Left ventricle myocardium inferior (tissue), 1 donor: ENCODE measurements around the gene SEMA6B. TPM values are rescaled to one million over a fixed set of nuclear protein-coding genes. Genes with fewer than 3 reads are reported as not detected.

ENCODE experiments used
- DNase-seq: peaks from one replicate; pipeline ENCODE4 v3.0.0-alpha.2; 2020
- H3K27ac ChIP-seq: fragments of 200-600 bp; replicated peaks from 2 replicates; pipeline ENCODE4 v1.8.0; 2021
- H3K27me3 ChIP-seq: fragments of 200-600 bp; 2 replicates; pipeline ENCODE4 v1.8.0; 2021; ENCODE audit warnings: low read depth
- H3K36me3 ChIP-seq: fragments of 200-600 bp; 2 replicates; pipeline ENCODE4 v1.8.0; 2021
- H3K4me1 ChIP-seq: fragments of 200-600 bp; 2 replicates; pipeline ENCODE4 v1.8.0; 2021
- H3K4me3 ChIP-seq: fragments of 200-600 bp; 2 replicates; pipeline ENCODE4 v1.8.0; 2021; ENCODE audit warnings: mild to moderate bottlenecking, moderate library complexity
- H3K9me3 ChIP-seq: fragments of 200-600 bp; replicated peaks from 2 replicates; pipeline ENCODE4 v1.8.0; 2021
- intact Hi-C: fragments of 100-400 bp; cut with micrococcal nuclease; formaldehyde crosslinking; loops from one replicate; pipeline ENCODE4 v1.11.0; 2022
- total RNA-seq: library from RNA; stranded (reverse); fragmentation: NEBNext Ultra II Directional; extraction: Animal tissue kit (Norgen Biotek cat#: 25700); gene quantifications from one replicate; pipeline ENCODE4 v1.2.1, GENCODE V29; 2021
- TF ChIP-seq, protein P1 (sequence below): fragments of 200-600 bp; IDR thresholded peaks from 2 replicates; pipeline ENCODE4 v1.8.0; 2021; ENCODE audit warnings: antibody characterized with exemption, mild to moderate bottlenecking, borderline replicate concordance
- donor health status: DM: no; HTN: yes; CAD: no; lungs with severe emphysema.

SEMA6B gene
- total RNA-seq, 1 donor from 2014 or later, result 7.2 TPM

DNA sequence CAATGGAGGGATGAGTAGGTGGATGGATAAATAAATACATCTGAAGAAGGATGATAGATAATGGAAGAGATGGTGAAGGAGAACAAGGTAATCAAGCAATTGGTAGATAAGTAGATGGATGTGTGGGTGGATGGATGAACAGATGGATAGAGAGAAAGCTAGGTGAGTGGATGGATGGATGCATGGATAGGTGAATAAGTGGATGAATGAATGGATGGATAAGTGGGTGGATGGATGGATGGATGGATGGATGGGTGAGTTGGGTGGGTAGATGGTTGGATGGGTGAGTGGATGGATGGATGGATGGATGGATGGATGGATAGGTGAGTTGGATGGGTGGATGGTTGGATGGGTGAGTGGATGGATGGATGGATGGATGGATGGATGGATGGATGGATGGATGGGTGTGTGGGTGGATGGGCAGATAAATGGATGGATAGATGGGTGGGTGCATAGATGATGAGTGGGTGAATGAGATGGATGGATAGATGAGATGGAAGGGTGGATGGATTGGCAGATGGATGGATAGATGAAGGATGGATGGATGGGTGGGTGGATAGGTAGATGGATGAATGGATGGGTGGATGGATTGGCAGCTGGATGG lies 6.3 kb downstream of the SEMA6B start:
- Histone ChIP-seq H3K9me3 (no peaks in the 10 kb centered on the region), H3K4me1 (peaks cover 15% of the 10 kb centered on the region), H3K4me3 (no peak overlapping the region), H3K27me3 (peaks cover 4% of the 10 kb centered on the region), H3K36me3 (peaks cover 47% of the 10 kb centered on the region), H3K27ac (no peak overlapping the region)
- TF ChIP-seq, protein P1, sequence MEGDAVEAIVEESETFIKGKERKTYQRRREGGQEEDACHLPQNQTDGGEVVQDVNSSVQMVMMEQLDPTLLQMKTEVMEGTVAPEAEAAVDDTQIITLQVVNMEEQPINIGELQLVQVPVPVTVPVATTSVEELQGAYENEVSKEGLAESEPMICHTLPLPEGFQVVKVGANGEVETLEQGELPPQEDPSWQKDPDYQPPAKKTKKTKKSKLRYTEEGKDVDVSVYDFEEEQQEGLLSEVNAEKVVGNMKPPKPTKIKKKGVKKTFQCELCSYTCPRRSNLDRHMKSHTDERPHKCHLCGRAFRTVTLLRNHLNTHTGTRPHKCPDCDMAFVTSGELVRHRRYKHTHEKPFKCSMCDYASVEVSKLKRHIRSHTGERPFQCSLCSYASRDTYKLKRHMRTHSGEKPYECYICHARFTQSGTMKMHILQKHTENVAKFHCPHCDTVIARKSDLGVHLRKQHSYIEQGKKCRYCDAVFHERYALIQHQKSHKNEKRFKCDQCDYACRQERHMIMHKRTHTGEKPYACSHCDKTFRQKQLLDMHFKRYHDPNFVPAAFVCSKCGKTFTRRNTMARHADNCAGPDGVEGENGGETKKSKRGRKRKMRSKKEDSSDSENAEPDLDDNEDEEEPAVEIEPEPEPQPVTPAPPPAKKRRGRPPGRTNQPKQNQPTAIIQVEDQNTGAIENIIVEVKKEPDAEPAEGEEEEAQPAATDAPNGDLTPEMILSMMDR, result no peak
- DNase-seq, result no peak
- intact Hi-C loops, result loop anchor here (2.0 kb wide), 1 partner anchor 24 kb away; no protein-coding TSS in a partner anchor

DNA sequence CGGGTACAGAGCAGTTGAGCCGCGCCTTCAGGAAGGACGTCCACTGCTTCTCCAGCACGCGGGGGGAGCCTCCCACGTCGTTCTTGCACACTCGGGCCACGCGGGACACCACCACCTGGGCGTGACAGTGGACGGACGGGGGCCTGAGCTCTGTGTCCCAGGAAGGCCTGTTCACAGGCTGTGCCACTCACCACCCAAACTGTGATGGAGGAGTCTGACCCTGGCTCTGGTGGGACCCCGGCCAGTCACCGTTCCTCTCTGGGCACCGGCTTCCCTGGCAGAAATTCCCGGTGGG lies 7.0 kb downstream of the SEMA6B start:
- H3K27me3 ChIP-seq, result no peaks in the 10 kb centered on the region
- H3K4me3 ChIP-seq, result no peak overlapping the region
- peaks cover 52% of the 10 kb centered on the region for H3K36me3 ChIP-seq
- TF ChIP-seq, protein P1, result no peak
- no peak overlapping the region for H3K27ac ChIP-seq
- DNase-seq, result no peak
- no peaks in the 10 kb centered on the region for H3K9me3 ChIP-seq
- intact Hi-C loops, result loop anchor here (2.0 kb wide), 1 partner anchor 24 kb away; no protein-coding TSS in a partner anchor
- peaks cover 8% of the 10 kb centered on the region for H3K4me1 ChIP-seq

DNA sequence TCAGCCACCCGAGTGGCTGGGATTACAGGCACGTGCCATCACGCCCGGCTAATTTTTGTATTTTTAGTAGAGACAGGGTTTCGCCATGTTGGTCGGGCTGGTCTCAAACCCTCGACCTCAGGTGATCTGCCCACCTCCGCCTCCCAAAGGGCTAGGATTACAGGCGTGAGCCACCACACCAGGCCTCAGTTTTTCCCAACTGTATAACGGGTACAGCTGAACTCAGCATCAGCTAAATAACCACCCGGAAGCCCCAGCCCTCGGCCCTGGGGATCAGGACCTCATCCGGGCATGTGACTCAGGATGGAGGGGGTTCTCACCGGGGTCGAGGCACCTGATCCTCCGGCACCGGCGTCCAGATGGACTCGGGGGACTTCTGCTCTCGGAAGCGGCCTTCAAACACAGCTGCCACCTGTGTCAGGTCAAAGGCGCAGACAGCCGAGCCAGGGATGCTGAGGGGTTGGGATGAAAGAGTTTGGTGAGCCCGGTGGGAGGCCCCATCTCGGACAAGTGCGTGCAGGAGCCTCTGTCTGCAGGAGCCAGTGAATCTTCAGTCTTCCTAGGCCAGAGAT lies 8.9 kb downstream of the SEMA6B start:
- TF ChIP-seq, protein P1, result no peak
- no peak for DNase-seq
- Histone ChIP-seq H3K4me1 (no peaks in the 10 kb centered on the region), H3K27ac (no peak overlapping the region), H3K27me3 (no peaks in the 10 kb centered on the region), H3K9me3 (no peaks in the 10 kb centered on the region), H3K36me3 (peaks cover 46% of the 10 kb centered on the region), H3K4me3 (no peak overlapping the region)
- intact Hi-C loops, result no loop called here

DNA sequence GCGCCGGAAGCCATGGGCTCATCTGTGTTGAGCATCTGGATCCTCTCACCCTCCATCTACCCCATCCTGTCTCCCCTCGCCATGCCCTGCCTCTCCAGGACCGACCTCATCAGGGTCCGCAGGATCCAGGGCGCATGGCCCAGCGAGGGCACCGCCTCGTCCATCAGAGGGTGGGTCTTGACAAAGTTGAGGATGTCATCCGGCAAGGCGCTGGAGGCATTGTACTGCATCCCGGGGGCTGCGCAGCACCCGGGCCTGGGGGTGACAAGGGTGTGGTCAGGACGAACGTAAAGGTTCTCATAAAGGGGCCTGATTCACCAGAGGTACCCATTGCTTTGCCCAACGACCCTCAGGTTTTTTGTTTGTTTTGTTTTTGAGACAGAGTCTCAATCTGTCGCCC lies 9.5 kb downstream of the SEMA6B start:
- Histone ChIP-seq H3K27ac (no peak overlapping the region), H3K4me3 (no peak overlapping the region), H3K27me3 (no peaks in the 10 kb centered on the region), H3K9me3 (no peaks in the 10 kb centered on the region), H3K36me3 (peaks cover 46% of the 10 kb centered on the region), H3K4me1 (no peaks in the 10 kb centered on the region)
- TF ChIP-seq, protein P1, result no peak
- intact Hi-C loops, result no loop called here
- DNase-seq, result no peak

DNA sequence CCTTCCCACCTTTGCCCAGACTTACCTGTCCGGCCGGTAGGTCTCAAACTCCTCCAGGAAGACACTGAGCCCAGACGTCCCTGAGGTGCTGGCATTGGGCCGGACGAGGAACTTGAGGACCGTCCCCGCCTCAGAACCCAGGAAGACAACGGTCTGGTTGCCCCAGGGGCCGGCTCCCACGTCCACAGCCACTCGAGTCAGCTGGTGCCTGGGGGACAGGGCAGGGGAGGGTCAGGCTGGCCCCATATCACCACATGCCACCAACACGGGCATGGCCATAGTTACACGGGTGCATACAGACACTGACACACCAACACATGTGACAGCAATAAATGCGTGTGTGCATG lies 11.3 kb downstream of the SEMA6B start:
- Histone ChIP-seq H3K36me3 (peaks cover 35% of the 10 kb centered on the region), H3K9me3 (no peaks in the 10 kb centered on the region), H3K27me3 (no peaks in the 10 kb centered on the region), H3K27ac (no peak overlapping the region), H3K4me1 (no peaks in the 10 kb centered on the region), H3K4me3 (no peak overlapping the region)
- no peak for DNase-seq
- intact Hi-C loops, result no loop called here
- TF ChIP-seq, protein P1, result no peak
